ENCODE measurements around the gene SLC35F1.

- TF ChIP-seq CTCF (IDR thresholded peaks at IDR 0.05), result no peak
- TF ChIP-seq EZH2phosphoT487 (IDR thresholded peaks at IDR 0.05), result no peak
Observed at GRCh38 chr6:118128755-118129154, 221.7 kb downstream of the SLC35F1 start.
